K562 (cell line): ENCODE results near the gene SELENOO.

Source experiments
- CTCF ChIP-seq, 3 experiments: IDR thresholded peaks in 2 of 3; conservative IDR thresholded peaks in 1 of 3; 2 replicates each; pipeline ENCODE4 v1.5.1; 2011 to 2012; ENCODE audit warnings: low read length in 3 of 3, mild to moderate bottlenecking in 3 of 3, control low read depth in 2 of 3, improper control_type of control experiment in 1 of 3, inconsistent platforms in 1 of 3, low read depth in 1 of 3, mixed read lengths in 1 of 3, moderate library complexity in 1 of 3; ENCODE audit not compliant: insufficient read depth in 2 of 3
- ELK1 ChIP-seq: sonication (generic); formaldehyde crosslinking; IDR thresholded peaks from 2 replicates; pipeline ENCODE4 v1.8.1; 2022; ENCODE audit warnings: missing genetic modification reagents
- FOXA1 ChIP-seq: fragments of 450-650 bp; IDR thresholded peaks from 2 replicates; pipeline ENCODE4 v1.6.1; 2016; ENCODE audit warnings: mild to moderate bottlenecking, borderline replicate concordance
- MBD1 ChIP-seq: fragments of 250-450 bp; sonication (Bioruptor Pico); IDR thresholded peaks from 2 replicates; pipeline ENCODE4 v1.8.0; 2022; ENCODE audit warnings: inconsistent platforms
- ZNF274 ChIP-seq: IDR thresholded peaks from 2 replicates; pipeline ENCODE4 v1.6.1; 2011; ENCODE audit warnings: low read depth, mild to moderate bottlenecking, low read length, moderate library complexity, borderline replicate concordance
- ZNF512 ChIP-seq: IDR thresholded peaks from 2 replicates; pipeline ENCODE4 v1.6.1; 2016; ENCODE audit warnings: missing genetic modification characterization, missing compliant biosample characterization

- TF ChIP-seq FOXA1 = no peak
- TF ChIP-seq CTCF (IDR thresholded peaks at IDR 0.05 in 2 of 3, conservative IDR thresholded peaks at IDR 0.05 in 1 of 3; ENCODE audit: insufficient read depth in 2 of 3, low read depth in 1 of 3, low read length in 3 of 3) = no peak
- TF ChIP-seq ZNF274 = no peak
- no peak for TF ChIP-seq ELK1
- no peak for TF ChIP-seq ZNF512 (tag)
- TF ChIP-seq MBD1 (CRISPR knock-in tag) = no peak
Observed at GRCh38 chr22:50262973-50263617, 62.3 kb downstream of the SELENOO start.
